Fibroblast of lung (primary cell): ENCODE results near the gene MYO1F.

ENCODE experiments used
- CTCF ChIP-seq, 2 donors: IDR thresholded peaks in 1 of 2; conservative IDR thresholded peaks in 1 of 2; 1 replicate in 1 of 2; 2 replicates in 1 of 2; pipeline ENCODE4 v1.5.1; 2011 to 2012; ENCODE audit warnings: low read length in 2 of 2, control low read depth in 1 of 2, inconsistent platforms in 1 of 2, low read depth in 1 of 2, mild to moderate bottlenecking in 1 of 2
- EZH2 ChIP-seq: IDR thresholded peaks from 2 replicates; pipeline ENCODE4 v1.5.1; 2012; ENCODE audit warnings: low read length, control low read depth, mild to moderate bottlenecking; ENCODE audit errors: missing control alignments

GRCh38 chr19:8504171-8504570, 73.1 kb downstream of the MYO1F start:
- TF ChIP-seq EZH2 (no peak), CTCF (conservative IDR thresholded peaks at IDR 0.05 in 1 of 2, IDR thresholded peaks at IDR 0.05 in 1 of 2; ENCODE audit: low read depth in 1 of 2, low read length in 2 of 2) (no peak)
